Right renal cortex interstitium (tissue), 3 donors: ENCODE results near the gene PPM1G. TPM values are rescaled to one million over a fixed set of nuclear protein-coding genes. Genes with fewer than 3 reads are reported as not detected.
"Not testable (repeated sequence)": the region's sequence is repeated elsewhere in the genome, so short reads cannot be mapped to it uniquely, and the experiment has no call there.

Experiments
- DNase-seq, 3 donors: peaks; one replicate each; pipeline ENCODE4 v3.0.0-alpha.2; 2013; ENCODE audit warnings: low read depth in 3 of 3, low spot score in 2 of 3
- polyA plus RNA-seq, 3 donors: library from polyadenylated mRNA; unstranded; fragments of 120-200 nt; gene quantifications; one replicate each; pipeline ENCODE4 v1.2.1, GENCODE V29; 2013; ENCODE audit not compliant: insufficient read length in 3 of 3

PPM1G gene, protein sequence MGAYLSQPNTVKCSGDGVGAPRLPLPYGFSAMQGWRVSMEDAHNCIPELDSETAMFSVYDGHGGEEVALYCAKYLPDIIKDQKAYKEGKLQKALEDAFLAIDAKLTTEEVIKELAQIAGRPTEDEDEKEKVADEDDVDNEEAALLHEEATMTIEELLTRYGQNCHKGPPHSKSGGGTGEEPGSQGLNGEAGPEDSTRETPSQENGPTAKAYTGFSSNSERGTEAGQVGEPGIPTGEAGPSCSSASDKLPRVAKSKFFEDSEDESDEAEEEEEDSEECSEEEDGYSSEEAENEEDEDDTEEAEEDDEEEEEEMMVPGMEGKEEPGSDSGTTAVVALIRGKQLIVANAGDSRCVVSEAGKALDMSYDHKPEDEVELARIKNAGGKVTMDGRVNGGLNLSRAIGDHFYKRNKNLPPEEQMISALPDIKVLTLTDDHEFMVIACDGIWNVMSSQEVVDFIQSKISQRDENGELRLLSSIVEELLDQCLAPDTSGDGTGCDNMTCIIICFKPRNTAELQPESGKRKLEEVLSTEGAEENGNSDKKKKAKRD
- polyA plus RNA-seq, result 100 to 1,000 TPM in 2 of 3 donors, 10 to 100 TPM in 1; 95.5 to 109 (median 103) TPM

DNA sequence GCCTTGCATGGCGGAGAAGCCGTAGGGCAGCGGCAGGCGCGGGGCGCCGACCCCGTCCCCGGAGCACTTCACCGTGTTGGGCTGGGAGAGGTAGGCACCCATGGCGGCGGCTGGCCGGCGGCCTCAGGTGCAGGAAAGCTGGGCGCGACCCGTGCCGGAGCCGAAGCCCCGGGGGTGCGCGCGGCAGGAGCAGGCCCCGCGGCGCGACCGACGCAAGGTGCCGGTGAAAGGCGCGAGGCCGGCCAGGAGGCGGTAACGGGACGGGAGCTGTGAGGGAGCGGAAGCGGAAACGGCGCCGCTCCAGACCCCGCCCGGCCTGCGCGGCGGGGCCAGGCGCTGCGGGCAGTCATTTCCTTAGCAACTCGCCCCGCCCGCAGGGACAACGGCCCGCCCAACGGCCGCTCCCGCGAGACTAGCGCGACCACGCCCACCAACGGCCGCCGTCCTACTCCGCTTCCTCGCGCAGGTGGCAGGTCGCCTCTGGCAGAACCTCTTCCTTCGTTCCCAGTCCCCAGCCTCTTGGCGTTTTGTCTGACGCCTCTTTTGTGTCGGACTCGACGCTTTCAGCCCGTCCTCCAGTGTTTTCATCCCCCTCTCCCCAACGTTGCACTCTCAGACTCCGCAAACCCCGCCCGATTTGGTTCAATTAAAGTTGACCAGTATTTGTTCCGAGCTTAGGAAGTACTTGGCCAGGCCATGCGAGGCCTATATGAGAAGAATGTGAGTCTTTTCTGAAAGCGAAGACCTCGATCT lies at the start of gene PPM1G:
TSS of gene PPM1G (minus strand) at position 271 of the 753 bp plus-strand sequence. CDS start at position 102, 169 bp downstream.
- peak; percentile 76 to 88 (median 85) for DNase-seq

DNA sequence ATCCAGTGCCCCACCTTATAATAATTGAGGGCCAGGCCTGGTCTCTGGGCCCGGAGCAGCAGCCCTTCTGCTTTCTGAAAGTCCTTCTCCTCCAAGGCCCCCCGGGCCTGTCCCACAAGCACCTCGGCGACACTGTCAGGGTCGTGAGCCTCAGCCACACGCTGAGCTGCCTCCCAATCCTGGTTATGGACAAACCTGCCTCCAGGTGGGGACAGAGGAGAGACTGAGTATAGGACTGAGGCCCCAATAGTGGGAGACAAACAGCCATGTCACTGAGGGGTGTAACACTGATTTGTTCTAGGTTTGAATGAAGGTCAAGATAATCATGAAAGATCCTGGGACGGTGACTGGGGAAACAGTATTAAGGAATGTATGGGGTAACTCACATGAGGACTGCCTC lies 44.6 kb upstream of the PPM1G start:
- DNase-seq, result no peak

DNA sequence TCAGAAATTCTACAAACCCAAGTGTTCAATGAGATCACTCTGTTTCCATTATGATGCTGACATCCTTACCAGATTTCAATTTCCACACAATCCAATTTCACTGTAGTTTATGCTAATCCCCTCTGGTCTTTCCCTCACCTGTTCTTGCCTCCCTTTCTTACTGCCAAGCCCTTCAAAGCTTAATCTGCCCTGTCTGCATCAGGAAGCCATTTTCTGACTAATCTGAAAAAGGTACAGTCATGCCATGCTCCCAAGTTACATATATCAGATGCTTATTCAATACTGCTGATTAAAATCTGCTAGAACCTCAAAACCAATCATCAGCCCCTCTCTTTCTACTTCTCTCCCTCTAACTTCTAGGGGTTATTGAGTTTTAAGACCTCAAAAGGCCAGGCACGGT lies 41.7 kb upstream of the PPM1G start:
- DNase-seq, result no peak

DNA sequence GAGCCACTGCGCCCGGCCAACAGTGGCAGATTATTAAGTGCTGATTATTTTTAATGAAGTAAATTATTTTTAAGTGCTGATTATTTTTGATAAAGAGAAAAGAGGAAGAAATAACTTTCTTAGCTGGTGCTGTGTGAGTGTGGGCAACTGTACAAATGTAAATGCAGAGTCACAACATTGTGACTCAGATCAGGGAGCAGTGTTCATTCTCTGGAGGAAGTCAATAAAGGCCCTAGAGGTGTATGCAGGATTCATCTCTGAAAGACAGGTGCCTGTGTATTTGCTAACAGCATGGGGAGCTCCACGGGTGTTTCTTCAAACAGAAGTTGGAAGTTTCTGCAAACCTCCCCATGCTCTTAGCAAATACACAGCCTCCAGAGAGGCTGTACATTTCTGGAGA lies 39.0 kb upstream of the PPM1G start:
- DNase-seq, result no peak

DNA sequence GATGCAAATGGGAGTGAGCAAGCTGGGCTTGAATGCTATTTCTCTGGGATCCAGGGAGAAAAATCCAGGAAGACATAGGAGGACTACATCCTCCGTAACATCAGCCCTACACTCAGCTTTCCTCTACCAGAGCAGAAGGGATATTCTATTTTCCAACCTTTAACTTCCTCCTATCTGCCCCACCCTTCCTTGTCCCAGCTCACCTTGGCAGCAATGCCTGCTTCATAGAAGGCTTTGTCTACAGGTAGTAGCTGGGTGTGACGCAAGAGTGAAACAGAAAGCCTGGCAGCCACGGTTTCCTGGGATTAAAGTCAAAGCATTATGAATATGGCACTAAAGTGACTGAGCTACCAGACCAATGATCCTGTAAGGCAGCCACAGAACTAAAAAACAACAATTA lies 36.7 kb upstream of the PPM1G start:
- DNase-seq, result no peak

DNA sequence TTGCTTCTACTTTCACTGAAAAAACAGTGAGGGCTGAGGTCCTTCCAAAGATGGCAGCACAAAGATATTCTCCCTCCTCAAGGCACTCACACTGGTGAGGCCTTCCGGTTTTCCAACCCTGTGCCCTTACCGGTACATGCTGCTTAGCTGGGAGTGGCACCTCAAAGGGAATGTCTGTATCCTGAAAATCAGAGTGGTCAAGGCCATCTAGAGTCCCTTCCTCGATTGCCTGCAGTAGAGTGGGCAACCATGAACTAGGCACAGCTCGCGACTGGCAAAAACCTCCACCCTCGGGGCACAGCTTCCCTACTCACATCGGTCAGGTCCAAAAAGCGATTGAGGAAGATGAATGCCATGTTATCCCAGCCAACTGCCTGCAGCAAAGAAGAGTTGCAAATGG lies 36.2 kb upstream of the PPM1G start:
- no peak for DNase-seq

DNA sequence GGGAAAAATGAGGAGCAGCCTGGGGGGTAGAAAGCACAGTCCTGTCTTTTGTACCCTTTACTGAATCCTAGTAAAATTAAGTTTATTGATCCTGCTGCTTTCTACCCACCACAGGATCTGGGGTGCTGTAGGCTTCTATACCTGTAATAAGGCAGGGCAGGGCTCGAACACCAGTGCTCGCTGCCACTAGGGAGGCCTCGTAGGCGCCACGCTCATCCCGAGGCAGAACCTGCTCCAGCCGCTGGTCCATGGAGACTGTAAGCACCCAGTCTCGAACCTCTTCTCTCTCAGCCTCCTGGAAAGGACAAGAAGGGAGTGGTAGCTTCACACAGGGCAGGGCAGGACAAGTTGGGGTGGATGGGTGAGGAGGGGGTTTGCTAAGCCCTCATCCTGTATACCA lies 35.8 kb upstream of the PPM1G start:
- no peak for DNase-seq

DNA sequence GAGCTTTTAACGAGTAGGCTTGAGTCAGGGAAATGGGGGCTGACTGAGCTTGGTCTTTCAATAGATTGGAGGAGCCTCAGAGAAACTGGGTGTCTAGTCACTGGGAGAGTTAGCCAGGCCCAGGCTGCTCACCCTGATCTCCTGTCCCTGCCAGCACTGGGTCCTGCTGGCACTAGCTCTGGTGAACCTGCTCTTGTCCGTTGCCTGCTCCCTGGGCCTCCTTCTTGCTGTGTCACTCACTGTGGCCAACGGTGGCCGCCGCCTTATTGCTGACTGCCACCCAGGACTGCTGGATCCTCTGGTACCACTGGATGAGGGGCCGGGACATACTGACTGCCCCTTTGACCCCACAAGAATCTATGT lies 33.5 kb upstream of the PPM1G start:
- no peak for DNase-seq

DNA sequence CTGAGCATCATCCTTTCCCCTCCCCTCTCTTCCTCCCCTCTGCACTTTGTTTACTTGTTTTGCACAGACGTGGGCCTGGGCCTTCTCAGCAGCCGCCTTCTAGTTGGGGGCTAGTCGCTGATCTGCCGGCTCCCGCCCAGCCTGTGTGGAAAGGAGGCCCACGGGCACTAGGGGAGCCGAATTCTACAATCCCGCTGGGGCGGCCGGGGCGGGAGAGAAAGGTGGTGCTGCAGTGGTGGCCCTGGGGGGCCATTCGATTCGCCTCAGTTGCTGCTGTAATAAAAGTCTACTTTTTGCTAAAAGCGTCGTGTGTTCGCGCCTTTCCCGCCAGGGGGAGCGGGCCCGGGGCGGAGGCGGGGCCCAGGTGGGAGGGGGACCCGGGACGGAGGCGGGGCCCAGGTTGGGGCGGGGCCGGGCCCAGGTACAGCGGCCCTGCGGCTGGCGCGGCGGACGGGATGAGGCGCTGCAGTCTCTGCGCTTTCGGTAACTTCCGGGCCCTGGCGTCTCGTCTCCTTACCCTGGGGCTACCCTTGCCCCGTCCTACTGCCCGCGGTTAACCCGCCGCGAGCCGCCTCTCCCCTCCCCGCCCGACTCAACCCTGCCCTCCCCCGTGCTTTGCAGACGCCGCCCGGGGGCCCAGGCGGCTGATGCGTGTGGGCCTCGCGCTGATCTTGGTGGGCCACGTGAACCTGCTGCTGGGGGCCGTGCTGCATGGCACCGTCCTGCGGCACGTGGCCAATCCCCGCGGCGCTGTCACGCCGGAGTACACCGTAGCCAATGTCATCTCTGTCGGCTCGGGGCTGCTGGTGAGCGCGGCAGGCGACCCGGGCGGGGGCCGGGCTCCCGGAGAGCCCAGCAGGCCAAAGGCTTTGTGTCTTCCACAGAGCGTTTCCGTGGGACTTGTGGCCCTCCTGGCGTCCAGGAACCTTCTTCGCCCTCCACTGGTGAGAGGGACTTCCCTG lies 32.8 kb upstream of the PPM1G start, which contains the start of gene KRTCAP3:
TSS of gene KRTCAP3 (plus strand) at position 424 of the 962 bp plus-strand sequence. CDS start at position 456, 32 bp downstream.
- no peak for DNase-seq

DNA sequence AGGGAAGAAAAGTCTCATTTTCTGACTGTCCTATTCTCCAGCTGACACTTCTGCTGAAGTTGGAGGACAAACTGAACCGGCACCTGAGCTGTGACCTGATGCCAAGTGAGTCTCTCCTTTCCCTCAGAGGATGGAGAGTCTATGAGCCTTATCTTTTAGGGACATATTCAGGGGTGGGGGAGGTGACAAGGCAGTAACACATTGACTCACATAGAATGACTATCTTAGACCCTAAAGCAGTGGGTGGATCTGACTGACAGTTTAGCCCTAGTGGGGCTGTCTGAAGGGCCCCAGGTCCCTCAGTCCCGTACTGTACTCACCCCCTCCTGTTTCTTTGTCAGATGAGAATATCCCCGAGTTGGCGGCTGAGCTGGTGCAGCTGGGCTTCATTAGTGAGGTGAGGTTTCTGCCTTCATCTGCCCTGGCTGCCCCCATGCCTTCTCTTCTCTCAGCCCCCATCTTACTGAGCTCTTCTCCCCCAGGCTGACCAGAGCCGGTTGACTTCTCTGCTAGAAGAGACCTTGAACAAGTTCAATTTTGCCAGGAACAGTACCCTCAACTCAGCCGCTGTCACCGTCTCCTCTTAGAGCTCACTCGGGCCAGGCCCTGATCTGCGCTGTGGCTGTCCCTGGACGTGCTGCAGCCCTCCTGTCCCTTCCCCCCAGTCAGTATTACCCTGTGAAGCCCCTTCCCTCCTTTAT lies 32.0 kb upstream of the PPM1G start:
- DNase-seq, result no peak

DNA sequence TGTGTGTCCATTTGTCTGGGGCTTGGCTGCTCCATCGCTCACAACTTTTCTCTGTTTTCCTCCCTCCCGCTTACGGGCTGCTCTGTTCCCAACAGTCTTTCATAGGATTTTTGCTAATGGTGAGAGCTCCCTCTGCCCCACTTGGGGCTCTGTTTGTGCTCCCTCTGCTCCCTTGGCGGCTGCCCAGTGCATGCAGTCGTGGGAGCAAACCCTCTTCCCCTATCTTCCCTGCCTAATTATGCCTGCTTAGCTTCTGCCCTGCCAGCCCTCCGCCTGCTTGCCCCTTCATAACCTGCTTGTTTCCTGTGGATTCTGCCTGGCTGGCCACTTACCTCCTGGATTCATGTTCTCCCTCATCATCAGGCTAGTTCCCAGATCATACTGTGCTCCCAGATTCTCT lies 26.2 kb upstream of the PPM1G start:
- no peak for DNase-seq

DNA sequence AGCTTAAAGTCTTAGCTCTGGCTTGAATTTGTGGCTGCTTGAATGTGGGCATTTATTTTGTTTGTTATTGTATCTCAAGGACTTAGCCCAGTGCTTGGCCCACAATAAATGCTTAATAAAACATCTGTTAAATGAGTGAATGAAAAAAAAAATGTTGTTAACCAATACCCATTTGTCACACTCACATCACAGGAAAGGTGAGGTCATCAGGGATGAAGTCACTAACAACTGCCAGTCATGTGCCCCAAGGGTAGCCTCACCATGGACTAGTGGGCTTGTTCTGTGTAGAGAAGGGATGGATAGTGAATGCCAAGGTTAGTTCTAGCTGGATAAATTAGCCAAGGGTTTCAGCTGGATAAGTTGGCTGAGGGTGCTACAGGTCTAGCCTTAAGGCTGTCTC lies 22.0 kb upstream of the PPM1G start:
- no peak for DNase-seq

DNA sequence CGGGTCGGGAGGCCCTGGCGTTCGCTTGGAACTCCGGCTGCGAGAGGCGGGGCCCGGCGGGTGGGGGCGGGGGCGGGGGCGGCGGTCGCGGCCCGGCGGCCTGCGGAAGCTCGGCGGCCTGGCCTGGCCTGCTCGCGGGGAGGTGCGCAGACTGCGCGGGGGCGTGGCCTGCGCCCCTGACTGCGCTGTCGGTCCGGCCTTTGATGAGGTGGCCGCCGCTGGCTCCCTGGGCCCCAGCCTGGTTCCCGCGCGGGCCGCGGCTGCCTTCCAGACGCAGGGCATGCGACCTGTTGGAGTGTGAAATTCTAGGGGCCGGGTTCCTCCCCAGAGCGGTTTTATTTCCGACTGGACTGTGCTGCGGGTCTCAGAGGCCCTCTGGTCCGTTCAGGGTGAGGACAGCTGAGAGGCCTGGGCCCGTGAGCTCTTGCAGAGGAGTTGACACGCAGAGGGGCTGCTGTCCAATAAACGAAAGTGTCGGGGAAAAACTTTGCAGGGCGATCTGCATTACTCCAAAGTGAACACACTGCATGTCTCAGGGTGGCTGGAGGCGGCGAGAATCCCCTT lies 19.7 kb upstream of the PPM1G start:
- peak in 2 of 3 donors; percentile 67 to 71 for DNase-seq

DNA sequence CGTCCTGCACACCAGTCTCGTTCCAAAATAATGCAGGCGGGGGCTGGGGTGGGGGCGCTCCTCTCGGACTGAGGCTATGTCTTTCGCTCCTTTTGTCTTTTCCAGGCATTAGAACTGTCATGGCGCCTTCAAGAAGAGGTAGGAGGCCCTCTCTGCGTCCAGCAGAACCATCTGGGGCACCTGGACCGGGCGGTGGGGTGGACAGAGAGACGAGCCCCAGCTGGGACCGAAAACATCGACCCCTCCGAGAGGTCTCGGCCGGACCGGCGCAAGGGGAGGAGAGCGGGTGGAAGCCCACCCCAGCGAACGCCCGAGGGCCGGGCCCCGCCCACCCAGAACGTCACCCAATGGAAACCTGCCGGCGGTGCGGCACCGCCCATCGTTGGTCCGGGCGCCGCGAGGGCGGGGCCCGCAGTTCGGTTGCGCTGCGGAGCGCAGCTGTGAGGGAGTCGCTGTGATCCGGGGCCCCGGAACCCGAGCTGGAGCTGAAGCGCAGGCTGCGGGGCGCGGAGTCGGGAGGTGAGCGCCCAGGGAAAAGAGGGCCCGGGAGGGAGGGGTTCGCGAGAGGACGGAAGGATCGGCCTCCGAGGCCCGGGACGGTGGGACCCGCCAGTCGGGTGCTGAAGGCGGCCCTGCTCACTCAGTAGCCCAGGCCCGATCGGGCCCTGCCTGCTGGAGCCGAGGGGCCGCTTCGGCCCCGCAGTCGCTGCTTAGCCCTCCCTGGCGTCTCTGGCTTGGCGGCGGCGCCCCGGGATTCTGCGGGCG lies 19.0 kb upstream of the PPM1G start, which contains the start of gene NRBP1:
TSS of gene NRBP1 (plus strand) at position 419 of the 765 bp plus-strand sequence. CDS start 4,643 bp downstream, outside the sequence.
- DNase-seq, result peak; percentile 84 to 87 (median 85)

DNA sequence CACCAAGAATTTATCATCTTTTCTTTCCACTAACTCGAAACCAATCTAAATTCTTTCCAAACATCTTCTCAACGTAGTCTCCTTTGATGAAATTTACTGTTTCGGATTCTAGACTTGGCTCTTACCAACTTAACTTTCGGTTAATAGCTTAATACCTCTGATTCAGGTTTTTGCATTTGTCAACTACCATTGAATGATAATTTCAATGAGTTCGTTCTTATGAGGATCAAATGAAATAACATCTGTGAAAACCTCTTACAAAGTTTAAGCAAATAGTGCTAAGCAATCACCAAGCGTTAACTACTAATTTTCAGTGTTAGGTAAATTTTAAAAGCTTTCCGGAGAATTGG lies 18.4 kb upstream of the PPM1G start:
- no peak for DNase-seq

DNA sequence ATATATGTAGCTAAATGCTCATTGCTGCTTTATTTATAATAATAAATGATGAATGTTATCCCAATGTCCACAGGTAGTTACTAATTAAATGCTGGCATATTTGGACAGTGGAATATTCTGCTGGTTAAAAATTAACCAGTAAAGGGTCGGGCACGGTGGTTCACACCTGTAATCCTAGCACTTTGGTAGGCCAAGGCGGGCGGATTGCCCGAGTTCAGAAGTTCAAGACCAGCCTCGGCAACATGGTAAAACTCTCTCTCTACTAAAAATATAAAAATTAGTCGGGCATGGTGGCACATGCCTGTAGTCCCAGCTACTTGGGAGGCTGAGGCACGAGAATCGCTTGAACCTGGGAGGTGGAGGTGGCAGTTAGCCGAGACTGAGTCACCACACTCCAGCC lies 15.6 kb upstream of the PPM1G start:
- not testable (repeated sequence) for DNase-seq

DNA sequence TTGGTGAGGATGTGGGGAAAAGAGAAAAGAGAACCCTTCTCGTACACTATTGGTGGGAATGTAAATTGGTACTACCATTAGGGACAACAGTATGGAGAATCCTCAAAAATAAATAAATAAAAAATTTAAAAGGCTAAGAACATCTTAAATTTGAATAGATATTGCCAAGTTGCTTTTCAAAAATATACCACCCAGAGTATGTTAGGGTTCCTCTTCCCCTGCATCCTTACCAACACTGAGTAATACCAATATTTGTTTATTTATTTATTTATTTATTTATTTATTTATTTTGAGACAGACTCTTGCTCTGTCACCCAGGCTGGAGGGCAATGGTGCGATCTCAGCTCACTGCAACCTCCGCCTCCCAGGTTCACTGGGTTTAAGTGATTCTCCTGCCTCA lies 13.6 kb upstream of the PPM1G start:
- DNase-seq, result no peak

DNA sequence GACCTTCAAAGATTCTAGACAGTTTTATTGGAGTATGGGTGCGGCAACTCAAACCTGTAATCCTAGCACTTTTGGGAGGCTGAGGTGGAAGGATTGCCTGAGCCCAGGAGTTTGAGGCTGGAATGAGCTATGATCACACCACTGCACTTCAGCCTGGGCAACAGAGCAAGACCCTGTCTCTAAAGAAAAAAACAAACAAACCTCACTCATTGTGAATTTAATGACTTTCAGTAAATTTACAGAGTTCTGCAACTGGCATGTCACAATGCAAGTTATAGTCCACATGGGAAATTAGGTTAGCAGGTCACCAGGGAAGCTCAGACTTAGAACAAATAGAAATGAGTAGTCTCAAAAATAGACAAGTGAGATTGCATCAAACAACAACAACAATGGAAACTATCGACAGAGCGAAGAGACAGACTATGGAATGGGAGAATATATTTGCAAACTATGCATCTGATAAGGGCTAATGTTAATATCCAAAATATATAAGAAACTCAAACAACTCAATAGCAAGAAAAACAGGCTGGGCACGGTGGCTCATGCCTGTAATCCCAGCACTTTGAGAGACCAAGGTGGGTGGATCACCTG lies 12.4 kb upstream of the PPM1G start:
- no peak for DNase-seq
